ENCODE measurements around the gene FSTL4. TPM values are rescaled to one million over a fixed set of nuclear protein-coding genes. Genes with fewer than 3 reads are reported as not detected.

Gene FSTL4
- total and polyA plus RNA-seq, 2 donors from 2014 or later: 0.09 to 4.0 TPM

DNA sequence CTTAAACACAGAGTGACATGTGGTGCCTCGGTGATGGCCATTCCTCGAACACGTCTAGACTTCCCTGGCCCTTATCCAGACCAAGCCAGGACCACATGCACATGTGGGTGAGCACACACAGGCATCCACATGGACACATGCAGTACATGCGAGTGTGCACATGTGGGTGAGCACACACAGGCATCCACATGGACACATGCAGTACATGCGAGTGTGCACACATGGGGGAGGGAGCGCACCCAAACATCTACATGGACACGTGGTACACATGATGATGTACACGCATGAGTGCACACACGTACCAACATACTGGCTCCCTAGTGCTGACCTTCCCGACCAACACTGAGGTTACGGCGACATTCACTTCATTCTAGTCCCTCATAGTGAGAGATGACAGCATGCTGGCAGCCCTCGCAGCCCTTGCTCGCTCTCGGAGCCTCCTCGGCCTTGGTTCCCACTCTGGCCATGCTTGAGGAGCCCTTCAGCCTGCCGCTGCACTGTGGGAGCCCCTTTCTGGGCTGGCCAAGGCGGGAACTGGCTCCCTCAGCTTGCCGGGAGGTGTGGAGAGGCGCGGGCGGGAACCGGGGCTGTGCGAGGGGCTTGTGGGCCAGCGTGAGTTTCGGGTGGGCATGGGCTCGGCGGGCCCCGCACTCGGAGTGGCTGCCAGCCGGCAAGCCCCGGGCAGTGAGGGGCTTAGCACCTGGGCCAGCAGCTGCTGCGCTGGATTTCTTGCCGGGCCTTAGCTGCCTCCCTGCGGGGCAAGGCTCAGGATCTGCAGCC lies 373.7 kb downstream of the FSTL4 start:
- Histone ChIP-seq H3K9ac (ENCODE audit: low read length in 3 of 3) (no peak overlapping the region), H3K4me1 (ENCODE audit: control insufficient read depth in 2 of 3, insufficient read depth in 2 of 3, low read depth in 1 of 3, low read length in 3 of 3) (no peaks in the 10 kb centered on the region), H3K9me3 (ENCODE audit: control insufficient read depth in 2 of 3, insufficient read depth in 1 of 3, low read length in 3 of 3) (no peaks in the 10 kb centered on the region), H3K27me3 (ENCODE audit: control insufficient read depth, insufficient read depth, low read length) (peaks cover 3% of the 10 kb centered on the region), H3K4me3 (ENCODE audit: low read length in 3 of 3) (no peak overlapping the region), H3K36me3 (ENCODE audit: control insufficient read depth in 2 of 3, insufficient read depth in 3 of 3, low read length in 3 of 3) (no peaks in the 10 kb centered on the region), H3K27ac (ENCODE audit: low read depth in 2 of 2, low read length in 2 of 2) (no peak overlapping the region)
- FAIRE-seq (no peak), DNase-seq (no peak)
- TF ChIP-seq, protein P1, sequence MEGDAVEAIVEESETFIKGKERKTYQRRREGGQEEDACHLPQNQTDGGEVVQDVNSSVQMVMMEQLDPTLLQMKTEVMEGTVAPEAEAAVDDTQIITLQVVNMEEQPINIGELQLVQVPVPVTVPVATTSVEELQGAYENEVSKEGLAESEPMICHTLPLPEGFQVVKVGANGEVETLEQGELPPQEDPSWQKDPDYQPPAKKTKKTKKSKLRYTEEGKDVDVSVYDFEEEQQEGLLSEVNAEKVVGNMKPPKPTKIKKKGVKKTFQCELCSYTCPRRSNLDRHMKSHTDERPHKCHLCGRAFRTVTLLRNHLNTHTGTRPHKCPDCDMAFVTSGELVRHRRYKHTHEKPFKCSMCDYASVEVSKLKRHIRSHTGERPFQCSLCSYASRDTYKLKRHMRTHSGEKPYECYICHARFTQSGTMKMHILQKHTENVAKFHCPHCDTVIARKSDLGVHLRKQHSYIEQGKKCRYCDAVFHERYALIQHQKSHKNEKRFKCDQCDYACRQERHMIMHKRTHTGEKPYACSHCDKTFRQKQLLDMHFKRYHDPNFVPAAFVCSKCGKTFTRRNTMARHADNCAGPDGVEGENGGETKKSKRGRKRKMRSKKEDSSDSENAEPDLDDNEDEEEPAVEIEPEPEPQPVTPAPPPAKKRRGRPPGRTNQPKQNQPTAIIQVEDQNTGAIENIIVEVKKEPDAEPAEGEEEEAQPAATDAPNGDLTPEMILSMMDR (IDR thresholded peaks at IDR 0.05; ENCODE audit: borderline replicate concordance, extremely low read depth, insufficient read depth): no peak
- intact Hi-C loops (cut with DNase I): no loop called here

DNA sequence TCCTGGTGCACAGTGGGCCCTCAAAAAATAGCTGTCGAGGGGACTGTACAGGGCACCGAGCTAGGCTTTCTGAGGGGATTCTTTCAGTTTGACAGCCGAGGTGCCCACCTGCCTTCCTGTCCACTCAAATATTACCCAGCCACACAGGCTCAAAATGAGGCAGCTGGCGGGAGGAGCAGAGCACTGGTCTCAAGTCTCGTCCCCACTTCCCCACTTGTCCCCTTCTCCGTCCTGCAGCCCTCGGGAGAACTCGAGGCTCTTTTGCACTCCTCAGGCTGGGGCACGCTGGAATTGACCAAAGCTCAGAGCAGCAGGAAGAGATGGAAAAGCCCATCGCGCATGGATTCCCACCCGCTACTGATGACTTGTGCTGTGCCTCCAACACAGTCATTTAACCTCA lies 375.4 kb downstream of the FSTL4 start:
- peaks cover 3% of the 10 kb centered on the region for H3K27me3 ChIP-seq (ENCODE audit: control insufficient read depth, insufficient read depth, low read length)
- no peak overlapping the region for H3K27ac ChIP-seq (ENCODE audit: low read depth in 2 of 2, low read length in 2 of 2)
- H3K36me3 ChIP-seq (ENCODE audit: control insufficient read depth in 2 of 3, insufficient read depth in 3 of 3, low read length in 3 of 3): no peaks in the 10 kb centered on the region
- intact Hi-C loops (cut with DNase I): no loop called here
- H3K4me1 ChIP-seq (ENCODE audit: control insufficient read depth in 2 of 3, insufficient read depth in 2 of 3, low read depth in 1 of 3, low read length in 3 of 3): no peaks in the 10 kb centered on the region
- H3K4me3 ChIP-seq (ENCODE audit: low read length in 3 of 3): no peak overlapping the region
- H3K9ac ChIP-seq (ENCODE audit: low read length in 3 of 3): no peak overlapping the region
- FAIRE-seq (no peak), DNase-seq (no peak)
- TF ChIP-seq, protein P1 (IDR thresholded peaks at IDR 0.05; ENCODE audit: borderline replicate concordance, extremely low read depth, insufficient read depth): no peak
- no peaks in the 10 kb centered on the region for H3K9me3 ChIP-seq (ENCODE audit: control insufficient read depth in 2 of 3, insufficient read depth in 1 of 3, low read length in 3 of 3)

DNA sequence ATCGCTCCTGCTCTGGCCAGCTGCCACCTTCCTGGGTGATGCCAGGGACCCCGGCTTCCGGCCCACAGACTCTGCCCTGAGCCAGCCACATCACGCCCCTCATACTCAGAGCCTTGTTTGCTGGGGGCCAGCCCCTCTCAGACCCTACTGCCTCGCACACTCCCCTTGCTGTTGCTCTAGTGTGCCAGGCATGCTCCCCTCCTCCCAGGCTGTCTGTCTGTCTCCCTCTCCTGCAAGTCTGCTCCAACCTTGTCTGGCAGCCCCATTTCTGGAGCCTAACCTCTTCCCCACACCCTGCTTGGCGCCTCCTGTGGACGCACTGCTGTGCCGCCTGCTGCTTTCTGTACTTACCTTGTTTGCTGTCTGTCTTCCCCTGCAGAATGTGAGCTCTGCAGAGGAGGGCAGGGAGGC lies 375.8 kb downstream of the FSTL4 start:
- no peak for FAIRE-seq
- Histone ChIP-seq H3K9me3 (ENCODE audit: control insufficient read depth in 2 of 3, insufficient read depth in 1 of 3, low read length in 3 of 3) (no peaks in the 10 kb centered on the region), H3K36me3 (ENCODE audit: control insufficient read depth in 2 of 3, insufficient read depth in 3 of 3, low read length in 3 of 3) (no peaks in the 10 kb centered on the region), H3K27me3 (ENCODE audit: control insufficient read depth, insufficient read depth, low read length) (peaks cover 3% of the 10 kb centered on the region), H3K4me3 (ENCODE audit: low read length in 3 of 3) (no peak overlapping the region), H3K9ac (ENCODE audit: low read length in 3 of 3) (no peak overlapping the region), H3K27ac (ENCODE audit: low read depth in 2 of 2, low read length in 2 of 2) (no peak overlapping the region), H3K4me1 (ENCODE audit: control insufficient read depth in 2 of 3, insufficient read depth in 2 of 3, low read depth in 1 of 3, low read length in 3 of 3) (no peaks in the 10 kb centered on the region)
- no peak for DNase-seq
- intact Hi-C loops (cut with DNase I): no loop called here
- TF ChIP-seq, protein P1 (IDR thresholded peaks at IDR 0.05; ENCODE audit: borderline replicate concordance, extremely low read depth, insufficient read depth): no peak
